GM15510 (cell line): ENCODE results near the gene FH.

Experiments used
- POLR2A ChIP-seq: IDR thresholded peaks from 3 replicates; pipeline ENCODE4 v1.6.1; 2011; ENCODE audit warnings: borderline replicate concordance; ENCODE audit not compliant: insufficient read length; ENCODE audit errors: extremely low read depth

FH gene

GRCh38 chr1:241533326-241534115 is 14.0 kb upstream of the FH start:
- no peak for TF ChIP-seq POLR2A

- TF ChIP-seq POLR2A = no peak
These were observed 13.3 kb upstream of the FH start for GRCh38 chr1:241532864-241533263.

GRCh38 chr1:241532162-241532531 is 12.6 kb upstream of the FH start, which contains the start of gene KMO:
Gene KMO, plus strand, starts transcription at chr1:241532378. Its CDS starts 67 bp downstream, at chr1:241532445.
- TF ChIP-seq POLR2A = no peak

- no peak for TF ChIP-seq POLR2A
These were observed 11.9 kb upstream of the FH start for GRCh38 chr1:241531195-241532161.

- no peak for TF ChIP-seq POLR2A
These were observed 7.6 kb upstream of the FH start for GRCh38 chr1:241527146-241527545.

- no peak for TF ChIP-seq POLR2A
These were observed 5.5 kb upstream of the FH start for GRCh38 chr1:241525026-241525425.

GRCh38 chr1:241521718-241522117 is 2.2 kb upstream of the FH start:
- no peak for TF ChIP-seq POLR2A

- no peak for TF ChIP-seq POLR2A
These were observed 518 bp upstream of the FH start for GRCh38 chr1:241520080-241520465.

GRCh38 chr1:241518476-241519307 is 863 bp downstream of the FH start:
- TF ChIP-seq POLR2A = no peak

- no peak for TF ChIP-seq POLR2A
These were observed 6.2 kb downstream of the FH start for GRCh38 chr1:241513378-241513777.

GRCh38 chr1:241507189-241507863 is 12.2 kb downstream of the FH start:
- TF ChIP-seq POLR2A = no peak

- TF ChIP-seq POLR2A = no peak
These were observed 16.1 kb downstream of the FH start for GRCh38 chr1:241503444-241503843.

GRCh38 chr1:241499910-241500309 is 19.6 kb downstream of the FH start:
- TF ChIP-seq POLR2A = no peak

GRCh38 chr1:241495741-241496140 is 23.8 kb downstream of the FH start:
- TF ChIP-seq POLR2A = no peak

GRCh38 chr1:241488739-241489138 is 30.8 kb downstream of the FH start:
- TF ChIP-seq POLR2A = no peak

GRCh38 chr1:241485554-241485992 is 34.0 kb downstream of the FH start:
- TF ChIP-seq POLR2A = no peak
